ENCODE measurements around the gene AIG1.

The AIG1 gene

GRCh38 chr6:143096403-143096802 lies 35.7 kb downstream of the AIG1 start:
- H3K4me2 ChIP-seq (ENCODE audit: low read length) = no peak overlapping the region
- H3K79me2 ChIP-seq (ENCODE audit: insufficient read depth, low read length) = no peaks in the 10 kb centered on the region
- no peaks in the 10 kb centered on the region for H3F3A ChIP-seq (ENCODE audit: insufficient read depth, low read length)
- no peak overlapping the region for H3K27ac ChIP-seq (ENCODE audit: low read depth, low read length, poor library complexity, severe bottlenecking)
- no peaks in the 10 kb centered on the region for H3K36me3 ChIP-seq (ENCODE audit: insufficient read depth, low read length)
- no peaks in the 10 kb centered on the region for H3K27me3 ChIP-seq (ENCODE audit: insufficient read depth, low read length)
- H3K9me3 ChIP-seq (ENCODE audit: low read length) = no peaks in the 10 kb centered on the region
- no peaks in the 10 kb centered on the region for H3K4me1 ChIP-seq (ENCODE audit: insufficient read depth, low read length, severe bottlenecking)
- H3K4me3 ChIP-seq (ENCODE audit: low read depth, low read length, poor library complexity, severe bottlenecking) = no peak overlapping the region
- no peak for TF ChIP-seq EZH2 (IDR thresholded peaks at IDR 0.05; ENCODE audit: borderline replicate concordance, low read length)
- no peak for TF ChIP-seq CTCF (IDR thresholded peaks at IDR 0.05; ENCODE audit: low read length)
- H4K20me1 ChIP-seq (ENCODE audit: insufficient read depth, low read length) = no peaks in the 10 kb centered on the region
- H2AFZ ChIP-seq (ENCODE audit: low read length) = no peak overlapping the region
- H3K9me2 ChIP-seq (ENCODE audit: low read depth, low read length) = no peaks in the 10 kb centered on the region
- no peak overlapping the region for H3K9ac ChIP-seq (ENCODE audit: low read length)

- TF ChIP-seq EZH2 (IDR thresholded peaks at IDR 0.05; ENCODE audit: borderline replicate concordance, low read length) (no peak), CTCF (IDR thresholded peaks at IDR 0.05; ENCODE audit: low read length) (no peak)
- Histone ChIP-seq H3K4me2 (ENCODE audit: low read length) (no peak overlapping the region), H3F3A (ENCODE audit: insufficient read depth, low read length) (no peaks in the 10 kb centered on the region), H3K79me2 (ENCODE audit: insufficient read depth, low read length) (no peaks in the 10 kb centered on the region), H3K27ac (ENCODE audit: low read depth, low read length, poor library complexity, severe bottlenecking) (no peak overlapping the region), H3K27me3 (ENCODE audit: insufficient read depth, low read length) (no peaks in the 10 kb centered on the region), H3K9me2 (ENCODE audit: low read depth, low read length) (no peaks in the 10 kb centered on the region), H2AFZ (ENCODE audit: low read length) (no peak overlapping the region), H3K4me1 (ENCODE audit: insufficient read depth, low read length, severe bottlenecking) (no peaks in the 10 kb centered on the region), H4K20me1 (ENCODE audit: insufficient read depth, low read length) (no peaks in the 10 kb centered on the region), H3K4me3 (ENCODE audit: low read depth, low read length, poor library complexity, severe bottlenecking) (no peak overlapping the region), H3K9me3 (ENCODE audit: low read length) (no peaks in the 10 kb centered on the region), H3K36me3 (ENCODE audit: insufficient read depth, low read length) (no peaks in the 10 kb centered on the region), H3K9ac (ENCODE audit: low read length) (no peak overlapping the region)
Measured at GRCh38 chr6:143097224-143097795, 36.6 kb downstream of the AIG1 start.

GRCh38 chr6:143098054-143098671 lies 37.5 kb downstream of the AIG1 start:
- H3K79me2 ChIP-seq (ENCODE audit: insufficient read depth, low read length) = no peaks in the 10 kb centered on the region
- no peaks in the 10 kb centered on the region for H3K36me3 ChIP-seq (ENCODE audit: insufficient read depth, low read length)
- TF ChIP-seq EZH2 (IDR thresholded peaks at IDR 0.05; ENCODE audit: borderline replicate concordance, low read length) (no peak), CTCF (IDR thresholded peaks at IDR 0.05; ENCODE audit: low read length) (no peak)
- H3K9ac ChIP-seq (ENCODE audit: low read length) = no peak overlapping the region
- H3K27ac ChIP-seq (ENCODE audit: low read depth, low read length, poor library complexity, severe bottlenecking) = no peak overlapping the region
- H3K9me3 ChIP-seq (ENCODE audit: low read length) = no peaks in the 10 kb centered on the region
- no peaks in the 10 kb centered on the region for H4K20me1 ChIP-seq (ENCODE audit: insufficient read depth, low read length)
- no peaks in the 10 kb centered on the region for H3K9me2 ChIP-seq (ENCODE audit: low read depth, low read length)
- H2AFZ ChIP-seq (ENCODE audit: low read length) = no peak overlapping the region
- no peaks in the 10 kb centered on the region for H3F3A ChIP-seq (ENCODE audit: insufficient read depth, low read length)
- H3K4me1 ChIP-seq (ENCODE audit: insufficient read depth, low read length, severe bottlenecking) = no peaks in the 10 kb centered on the region
- no peak overlapping the region for H3K4me3 ChIP-seq (ENCODE audit: low read depth, low read length, poor library complexity, severe bottlenecking)
- H3K27me3 ChIP-seq (ENCODE audit: insufficient read depth, low read length) = no peaks in the 10 kb centered on the region
- no peak overlapping the region for H3K4me2 ChIP-seq (ENCODE audit: low read length)

All from OCI-LY1 (cell line).